K562 (cell line): Measurements from ENCODE around the gene UPF2.

Experiments
- EZH2 ChIP-seq: IDR thresholded peaks from 2 replicates; pipeline ENCODE4 v1.6.1; 2012; ENCODE audit warnings: low read depth, mild to moderate bottlenecking, inconsistent platforms, low read length, borderline replicate concordance
- POLR2A ChIP-seq: fragments of 450-650 bp; conservative IDR thresholded peaks from 2 replicates; pipeline ENCODE4 v1.6.1; 2016
- RBM34 ChIP-seq: fragments of 200-400 bp; formaldehyde crosslinking; IDR thresholded peaks from 2 replicates; pipeline ENCODE4 v1.6.1; 2018; ENCODE audit warnings: low read length, borderline replicate concordance; ENCODE audit not compliant: insufficient read depth
- TAF1 ChIP-seq: IDR thresholded peaks from 2 replicates; pipeline ENCODE4 v1.6.1; 2011; ENCODE audit warnings: mild to moderate bottlenecking, low read length, moderate library complexity; ENCODE audit not compliant: insufficient read depth, control insufficient read depth, severe bottlenecking; ENCODE audit errors: extremely low read depth

GRCh38 chr10:11894381-11895107, 148.1 kb downstream of the UPF2 start:
- no peak for TF ChIP-seq RBM34
- TF ChIP-seq POLR2A = peak; percentile 95
- TF ChIP-seq EZH2 = no peak
- peak; percentile 100 for TF ChIP-seq TAF1
